HG03469 (cell line): ENCODE data around the gene PIP4K2C.
"Not testable (repeated sequence)": the region's sequence is repeated elsewhere in the genome, so short reads cannot be mapped to it uniquely, and the experiment has no call there.

Experiments
- ATAC-seq: cut with Tn5 transposase; IDR thresholded peaks from one replicate; pipeline ENCODE4 v1.9.1; 2021; ENCODE audit warnings: mild to moderate bottlenecking, moderate library complexity, moderate number of reproducible peaks; ENCODE audit not compliant: unreplicated experiment

The PIP4K2C gene

DNA sequence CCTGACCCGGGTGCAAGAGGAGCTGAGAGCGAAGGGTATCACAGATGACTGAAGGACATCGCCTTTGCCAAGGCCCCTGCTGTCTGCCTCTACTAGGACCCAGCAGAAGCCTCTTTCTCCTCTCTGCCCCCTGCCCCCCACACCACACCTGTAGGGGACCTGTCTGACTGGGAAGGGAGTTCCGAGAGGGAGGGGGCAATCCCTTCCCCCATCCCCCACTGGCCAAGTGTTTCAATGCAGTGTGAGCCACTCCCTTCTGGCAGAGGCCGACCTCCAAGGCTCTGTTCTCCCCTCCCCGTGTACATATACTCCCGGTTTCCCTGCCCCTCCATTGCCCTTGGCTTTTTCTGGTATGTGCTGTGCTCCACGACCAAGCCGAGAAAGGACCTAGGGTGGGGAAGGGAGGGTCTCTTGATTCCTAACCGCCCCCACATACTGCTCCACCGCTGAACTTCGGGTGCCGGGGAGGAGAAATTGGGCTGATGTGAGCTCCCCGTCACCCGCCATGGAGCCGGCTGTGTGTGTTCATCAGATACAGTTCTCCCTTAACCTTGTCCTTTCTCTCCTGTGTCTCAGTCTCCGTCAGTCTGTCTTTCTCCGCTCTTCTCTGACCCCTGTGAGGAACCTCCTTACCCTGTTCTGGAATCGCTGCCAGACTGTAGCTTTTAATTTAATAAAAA, 18.2 kb downstream of the PIP4K2C start:
- ATAC-seq = no peak

- no peak for ATAC-seq
Observed at GRCh38 chr12:57609781-57610553, 19.0 kb downstream of the PIP4K2C start.

- no peak for ATAC-seq
Observed at GRCh38 chr12:57610554-57611107, 19.6 kb downstream of the PIP4K2C start.

DNA sequence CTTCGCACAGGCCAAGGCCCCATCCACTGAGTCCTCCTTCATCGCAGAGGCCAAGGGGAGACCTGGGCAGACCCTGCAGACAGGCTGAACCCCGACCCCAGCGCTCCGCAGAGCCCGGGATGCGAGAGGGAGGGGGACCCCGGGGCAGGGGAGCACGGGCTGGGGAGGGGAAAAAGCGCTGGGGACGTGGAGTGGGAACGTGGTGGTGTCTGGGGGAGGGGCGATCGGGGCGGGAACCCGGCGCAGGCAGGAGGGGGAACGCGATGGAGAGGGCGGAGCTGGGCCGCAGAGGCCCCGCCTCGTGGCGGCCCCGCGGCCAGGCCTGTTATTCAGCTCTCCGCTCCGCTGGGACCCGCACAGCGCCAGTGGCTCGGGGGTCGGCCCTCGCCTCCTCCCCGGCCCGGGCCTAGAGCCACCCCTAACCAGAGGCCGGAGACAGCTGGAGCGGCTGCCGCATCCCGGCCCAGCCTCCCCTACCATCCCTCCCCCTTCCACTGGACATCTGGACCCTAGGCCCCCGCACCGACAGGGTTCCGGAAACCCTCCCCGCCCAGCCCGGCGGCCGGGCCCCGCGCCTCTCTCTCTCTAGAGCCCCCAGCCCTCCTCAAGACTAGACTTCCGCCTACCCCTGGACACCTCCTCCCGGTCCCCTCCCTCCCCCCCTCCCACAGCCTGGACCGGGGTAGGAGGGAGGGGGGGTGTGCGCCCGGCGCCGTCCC, 20.3 kb downstream of the PIP4K2C start, which contains the start of gene ARHGEF25:
Gene ARHGEF25, plus strand, starts transcription at position 328 of the 719 bp plus-strand sequence. CDS start 460 bp downstream, outside the sequence.
- ATAC-seq = no peak

DNA sequence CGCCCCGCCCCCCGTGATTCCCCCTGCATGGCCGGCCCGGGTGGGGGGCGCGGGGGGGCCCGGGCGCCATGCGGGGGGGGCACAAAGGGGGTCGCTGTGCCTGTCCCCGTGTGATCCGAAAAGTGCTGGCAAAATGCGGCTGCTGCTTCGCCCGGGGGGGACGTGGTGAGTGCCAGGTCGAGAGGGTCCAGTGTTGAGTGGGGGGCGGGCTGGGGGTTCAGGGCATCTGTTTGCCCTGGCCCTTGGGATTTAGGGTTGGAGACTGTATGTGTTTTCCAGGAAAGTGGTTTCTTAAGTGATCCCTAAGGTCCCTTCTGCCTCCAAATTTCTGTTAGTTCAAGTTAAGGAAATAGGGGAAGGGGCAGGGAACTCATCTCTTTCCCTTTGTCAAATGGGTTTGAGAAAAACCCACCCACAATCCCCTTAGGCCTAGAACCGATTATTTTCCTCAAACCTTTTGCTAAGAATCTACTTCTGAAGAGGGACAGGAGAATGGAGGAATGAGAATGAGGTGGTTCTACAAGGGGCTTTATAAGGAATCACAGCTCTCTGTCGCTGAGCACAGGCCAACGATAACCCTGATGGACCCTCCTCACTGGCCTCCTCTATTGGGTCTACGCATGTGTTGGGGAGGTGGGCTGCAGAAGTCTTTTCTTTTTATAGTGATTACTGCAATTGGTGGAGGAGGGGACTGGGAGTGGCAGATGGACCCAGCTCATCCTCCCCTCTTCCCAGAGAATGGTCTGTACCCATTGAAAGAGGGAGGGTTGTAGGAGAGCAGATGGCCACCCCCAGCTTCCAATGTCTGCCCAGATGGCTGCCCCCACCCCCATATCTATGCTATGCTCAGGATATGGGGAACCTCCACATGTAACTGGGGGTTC, 21.1 kb downstream of the PIP4K2C start:
- no peak for ATAC-seq

DNA sequence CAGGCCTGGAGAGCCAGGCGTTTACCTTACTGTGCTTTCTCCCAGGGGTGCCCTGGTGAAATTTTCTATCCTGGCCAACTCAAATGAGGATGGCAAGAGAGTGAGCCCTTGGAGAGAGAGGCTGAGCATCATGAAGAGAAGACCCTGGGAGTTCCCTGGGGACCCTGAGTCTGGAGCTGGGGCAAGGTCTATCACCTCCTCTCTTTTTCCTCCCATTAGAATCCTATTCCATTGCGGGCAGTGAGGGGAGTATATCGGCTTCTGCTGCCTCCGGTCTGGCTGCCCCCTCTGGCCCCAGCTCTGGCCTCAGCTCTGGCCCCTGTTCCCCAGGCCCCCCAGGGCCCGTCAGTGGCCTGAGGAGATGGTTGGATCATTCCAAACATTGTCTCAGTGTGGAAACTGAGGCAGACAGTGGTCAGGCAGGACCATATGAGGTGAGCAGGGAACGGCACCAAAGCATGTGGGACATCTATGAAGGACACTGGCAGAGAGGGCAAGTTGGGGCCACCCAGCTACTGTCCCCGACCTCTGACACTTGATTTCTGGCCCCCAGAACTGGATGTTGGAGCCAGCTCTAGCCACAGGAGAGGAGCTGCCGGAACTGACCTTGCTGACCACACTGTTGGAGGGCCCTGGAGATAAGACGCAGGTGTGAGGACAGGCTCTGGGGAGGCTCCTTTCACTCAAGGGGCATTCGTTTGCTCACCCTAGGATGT, 21.9 kb downstream of the PIP4K2C start:
- no peak for ATAC-seq

GRCh38 chr12:57613427-57614109, 22.6 kb downstream of the PIP4K2C start:
- ATAC-seq = no peak

- ATAC-seq = peak; percentile 45
Observed at GRCh38 chr12:57614178-57614947, 23.4 kb downstream of the PIP4K2C start.

- ATAC-seq = no peak
Observed at GRCh38 chr12:57614948-57615500, 24.0 kb downstream of the PIP4K2C start.

- no peak for ATAC-seq
Observed at GRCh38 chr12:57615637-57616036, 24.6 kb downstream of the PIP4K2C start.

GRCh38 chr12:57616383-57617101, 25.6 kb downstream of the PIP4K2C start:
- no peak for ATAC-seq

DNA sequence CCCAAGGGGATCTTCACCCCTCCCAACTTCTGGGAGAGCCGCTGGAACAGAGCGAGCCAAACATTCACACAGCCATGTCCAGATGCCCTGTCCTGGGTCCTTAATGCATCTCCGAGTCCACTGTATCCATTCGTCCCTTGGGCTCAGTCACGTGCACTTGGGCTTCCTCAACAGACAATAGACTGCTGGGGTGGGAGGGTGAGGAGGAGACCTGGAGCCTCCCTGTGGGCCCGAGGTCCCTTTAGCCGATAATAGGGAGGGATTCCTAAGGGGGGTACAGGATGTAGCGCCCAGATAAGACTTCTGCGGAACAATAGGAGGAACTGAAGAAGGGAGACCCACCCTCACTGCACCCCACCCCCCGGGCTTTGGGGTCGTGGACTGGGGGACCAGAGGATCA, 26.9 kb downstream of the PIP4K2C start:
- no peak for ATAC-seq

DNA sequence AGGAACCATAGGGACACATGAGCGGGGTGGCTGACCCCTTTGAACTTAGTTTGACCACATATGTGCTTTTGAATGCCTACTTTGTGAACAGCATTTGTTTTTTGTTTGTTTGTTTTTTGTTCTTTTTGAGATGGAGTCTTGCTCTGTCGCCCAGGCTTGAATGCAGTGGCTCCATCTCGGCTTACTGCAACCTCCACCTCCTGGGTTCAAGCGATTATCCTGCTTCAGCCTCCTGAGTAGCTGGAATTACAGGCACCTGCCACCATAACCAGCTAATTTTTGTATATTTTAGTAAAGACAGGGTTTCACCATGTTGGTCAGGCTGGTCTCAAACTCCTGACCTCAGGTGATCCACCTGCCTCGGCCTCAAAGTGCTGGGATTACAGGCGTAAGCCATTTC, 27.4 kb downstream of the PIP4K2C start:
- not testable (repeated sequence) for ATAC-seq

DNA sequence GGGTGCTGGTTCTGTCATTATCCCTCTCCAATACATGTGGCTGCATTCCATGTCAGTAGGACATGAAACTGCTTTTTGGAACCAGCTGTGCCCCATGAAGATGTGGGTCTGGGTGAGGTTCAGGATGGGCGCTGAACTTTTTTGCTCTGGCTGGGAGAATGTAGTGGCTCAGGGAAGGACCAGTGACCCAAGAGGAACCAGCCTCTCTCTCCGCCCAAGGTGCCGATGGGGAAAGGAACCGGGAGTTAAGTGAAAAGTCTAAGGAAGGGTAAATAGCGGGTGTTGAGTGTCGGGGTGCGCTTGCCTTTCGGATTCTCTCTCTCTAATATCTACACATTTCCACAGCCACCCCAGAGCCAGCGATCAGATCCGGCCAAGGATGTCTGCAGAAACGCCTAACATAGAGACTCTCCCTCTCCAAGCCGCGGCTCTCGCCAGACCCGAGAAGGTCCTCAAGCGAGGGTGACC, 28.0 kb downstream of the PIP4K2C start:
- ATAC-seq = no peak

DNA sequence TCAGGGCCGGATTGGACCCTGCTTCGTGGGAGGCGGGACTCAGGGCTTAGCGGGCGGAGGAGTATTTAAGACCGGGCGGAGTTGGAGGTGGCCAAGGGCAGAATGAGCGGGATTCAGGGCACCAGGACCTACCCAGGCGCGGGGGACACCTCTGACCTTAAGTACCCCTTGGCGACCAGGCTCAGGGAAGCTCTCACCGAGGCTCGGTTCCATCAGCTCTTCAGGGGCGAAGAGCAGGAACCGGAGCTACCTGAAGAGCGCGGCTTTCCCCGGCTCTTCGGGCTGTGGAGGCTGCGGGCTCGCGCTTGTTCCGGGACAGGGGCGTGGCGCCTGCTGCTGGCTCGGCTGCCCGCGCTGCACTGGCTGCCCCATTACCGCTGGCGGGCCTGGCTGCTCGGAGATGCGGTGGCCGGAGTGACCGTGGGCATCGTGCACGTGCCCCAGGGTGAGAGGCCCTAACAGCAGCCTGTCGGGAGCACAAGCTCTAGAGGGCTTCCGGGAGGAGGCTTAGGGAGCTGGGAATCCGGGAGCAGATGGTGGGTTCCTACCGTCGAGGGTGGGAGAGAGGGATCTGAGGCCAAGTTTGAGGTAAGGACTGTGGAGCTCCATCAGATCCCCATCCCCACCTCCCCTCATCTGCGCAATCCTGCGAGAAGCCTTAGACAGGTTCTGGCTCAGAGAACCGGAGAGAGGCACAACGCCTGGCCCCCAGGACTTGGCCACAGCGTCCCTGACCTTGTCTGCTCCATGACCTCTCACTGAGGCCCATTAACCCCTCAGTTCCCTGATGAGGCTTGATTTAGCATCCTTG, 28.6 kb downstream of the PIP4K2C start:
- ATAC-seq = no peak

DNA sequence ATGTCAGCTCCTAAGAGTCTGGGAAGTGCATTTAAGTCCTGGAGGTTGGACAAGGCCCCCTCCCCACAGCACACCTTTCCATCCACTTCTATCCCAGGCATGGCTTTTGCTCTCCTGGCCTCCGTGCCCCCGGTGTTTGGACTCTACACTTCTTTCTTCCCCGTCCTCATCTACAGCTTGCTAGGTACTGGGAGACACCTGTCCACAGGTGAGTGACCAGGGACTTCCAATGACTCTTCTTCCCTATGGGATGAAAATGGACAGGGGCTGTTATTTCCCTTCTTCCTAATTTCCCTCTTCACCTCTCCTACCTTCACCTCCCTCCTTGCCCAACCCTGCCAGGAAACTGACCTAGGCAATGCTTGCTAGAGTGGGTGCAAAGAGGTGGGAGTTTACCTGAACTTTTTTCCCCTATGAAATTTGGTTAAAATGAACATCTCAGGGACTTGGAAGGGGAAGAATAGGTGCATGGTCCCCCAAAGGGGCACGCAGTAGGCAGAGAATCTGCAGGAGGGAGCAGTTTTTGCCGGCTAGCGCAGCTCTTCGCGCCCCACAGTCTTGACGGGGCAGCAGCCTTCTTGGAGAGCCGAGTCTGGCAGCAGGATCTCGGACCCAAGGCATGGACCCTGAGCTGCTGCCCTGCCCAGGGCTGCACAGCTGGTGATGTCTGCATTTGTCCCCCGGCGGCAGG, 29.4 kb downstream of the PIP4K2C start:
- ATAC-seq = no peak
